ENCODE data around the gene GMFB.

The GMFB gene

DNA sequence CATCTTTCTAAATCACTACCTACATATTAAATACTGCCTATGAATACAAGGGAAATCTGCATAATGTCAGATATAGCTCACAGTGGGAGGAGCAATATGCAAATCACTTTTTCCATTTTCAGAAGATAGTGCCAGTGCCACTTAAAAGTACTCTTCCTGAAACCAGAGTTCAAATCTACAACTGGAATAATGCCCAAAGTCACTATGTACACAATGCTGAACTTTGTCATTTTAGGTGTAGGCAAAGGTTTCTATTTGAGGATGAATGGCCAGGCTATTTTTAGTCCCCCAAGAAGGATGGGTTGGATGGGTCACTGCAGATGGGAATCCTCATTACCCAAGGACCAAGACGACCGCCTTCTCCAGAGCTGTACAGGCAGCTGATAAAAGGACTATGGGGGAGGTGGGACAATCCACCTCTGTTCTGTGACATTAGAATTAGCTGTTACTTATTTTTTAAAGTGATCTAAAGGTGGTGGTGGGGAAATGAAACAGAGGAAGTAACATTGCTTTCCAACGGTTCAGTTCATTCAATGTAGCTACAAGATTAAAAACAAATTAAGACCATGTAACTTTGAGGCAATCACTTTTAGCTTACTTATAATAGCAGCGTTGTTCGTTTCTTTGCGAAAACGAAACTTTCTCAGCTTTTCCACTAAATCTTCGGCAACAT, 5.6 kb downstream of the GMFB start:
- TF ChIP-seq, protein P1, sequence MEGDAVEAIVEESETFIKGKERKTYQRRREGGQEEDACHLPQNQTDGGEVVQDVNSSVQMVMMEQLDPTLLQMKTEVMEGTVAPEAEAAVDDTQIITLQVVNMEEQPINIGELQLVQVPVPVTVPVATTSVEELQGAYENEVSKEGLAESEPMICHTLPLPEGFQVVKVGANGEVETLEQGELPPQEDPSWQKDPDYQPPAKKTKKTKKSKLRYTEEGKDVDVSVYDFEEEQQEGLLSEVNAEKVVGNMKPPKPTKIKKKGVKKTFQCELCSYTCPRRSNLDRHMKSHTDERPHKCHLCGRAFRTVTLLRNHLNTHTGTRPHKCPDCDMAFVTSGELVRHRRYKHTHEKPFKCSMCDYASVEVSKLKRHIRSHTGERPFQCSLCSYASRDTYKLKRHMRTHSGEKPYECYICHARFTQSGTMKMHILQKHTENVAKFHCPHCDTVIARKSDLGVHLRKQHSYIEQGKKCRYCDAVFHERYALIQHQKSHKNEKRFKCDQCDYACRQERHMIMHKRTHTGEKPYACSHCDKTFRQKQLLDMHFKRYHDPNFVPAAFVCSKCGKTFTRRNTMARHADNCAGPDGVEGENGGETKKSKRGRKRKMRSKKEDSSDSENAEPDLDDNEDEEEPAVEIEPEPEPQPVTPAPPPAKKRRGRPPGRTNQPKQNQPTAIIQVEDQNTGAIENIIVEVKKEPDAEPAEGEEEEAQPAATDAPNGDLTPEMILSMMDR (IDR thresholded peaks at IDR 0.05; ENCODE audit: insufficient read depth, low read length, missing control alignments) = no peak
- ChIA-PET POLR2A (no interaction called here), CTCF (interaction anchor here (1.3 to 1.8 kb wide), 3 partner anchors 9 to 323 kb away, joined by 3 to 5 read pairs (median 4); no protein-coding TSS in a partner anchor)
- no peak for DNase-seq (ENCODE audit: low read depth, low spot score)
- H3K4me3 ChIP-seq (ENCODE audit: low read depth, low read length) = no peak overlapping the region

DNA sequence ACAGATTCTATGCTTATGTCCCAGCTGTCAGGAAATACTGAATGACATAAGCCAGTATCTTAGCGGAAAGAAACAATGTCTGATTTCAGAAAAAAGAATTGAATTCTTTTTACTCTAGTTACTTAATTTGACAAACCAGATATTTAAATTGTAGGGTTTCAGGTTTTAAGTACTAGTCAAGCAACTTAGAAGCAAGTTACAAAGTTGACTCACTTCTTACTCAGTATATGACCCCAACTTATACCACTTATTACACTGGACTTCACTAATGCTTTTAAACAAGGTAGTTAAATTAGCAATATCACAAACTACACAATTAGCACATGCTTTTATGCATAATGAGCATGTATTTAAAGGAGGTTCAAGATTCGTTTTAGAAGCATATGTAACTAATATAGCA, 7.1 kb downstream of the GMFB start:
- POLR2A ChIA-PET = no interaction called here
- no peak for DNase-seq (ENCODE audit: low read depth, low spot score)
- TF ChIP-seq, protein P1 (IDR thresholded peaks at IDR 0.05; ENCODE audit: insufficient read depth, low read length, missing control alignments) = no peak
- H3K4me3 ChIP-seq (ENCODE audit: low read depth, low read length) = no peak overlapping the region
- CTCF ChIA-PET = interaction anchor here (0.6 to 0.9 kb wide), 2 partner anchors 28 to 39 kb away, joined by 3 to 4 read pairs; partner anchors contain the start of gene CGRRF1

DNA sequence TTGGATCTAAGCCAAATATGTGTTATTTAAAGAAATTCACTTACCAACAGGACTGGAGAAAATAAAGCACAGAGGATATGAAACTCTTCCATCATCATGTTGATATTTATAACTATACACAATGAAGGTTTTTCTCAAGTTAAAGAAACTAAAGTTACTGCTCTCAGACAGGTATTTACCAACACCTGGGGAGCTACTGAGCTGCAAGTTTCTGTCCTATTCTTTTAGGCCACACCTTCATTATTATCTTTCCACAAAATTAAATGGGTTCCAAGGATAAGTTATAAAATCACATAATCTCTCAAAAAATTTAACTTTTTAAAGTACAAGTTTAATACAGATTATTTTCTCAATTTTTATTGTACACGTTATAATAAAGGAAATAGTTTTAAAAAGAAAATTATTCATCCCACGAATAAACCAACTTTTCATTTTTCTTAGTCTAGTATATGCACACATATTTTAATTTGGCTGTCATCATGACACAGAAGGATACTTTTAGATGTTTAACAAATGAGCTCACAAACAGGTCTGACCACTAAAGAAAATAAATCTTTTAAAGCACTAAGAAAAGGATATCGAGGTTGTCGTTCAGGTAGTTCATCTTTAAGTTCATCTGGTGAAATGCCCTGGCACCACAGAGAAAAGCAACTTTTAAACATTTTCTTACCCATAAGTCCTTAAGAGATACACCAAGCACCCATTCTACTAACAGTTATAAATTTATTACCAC, 7.8 kb downstream of the GMFB start:
- ChIA-PET POLR2A (no interaction called here), CTCF (interaction anchor here (0.6 to 0.9 kb wide), 2 partner anchors 29 to 39 kb away, joined by 3 to 4 read pairs; partner anchors contain the start of gene CGRRF1)
- DNase-seq (ENCODE audit: low read depth, low spot score) = no peak

DNA sequence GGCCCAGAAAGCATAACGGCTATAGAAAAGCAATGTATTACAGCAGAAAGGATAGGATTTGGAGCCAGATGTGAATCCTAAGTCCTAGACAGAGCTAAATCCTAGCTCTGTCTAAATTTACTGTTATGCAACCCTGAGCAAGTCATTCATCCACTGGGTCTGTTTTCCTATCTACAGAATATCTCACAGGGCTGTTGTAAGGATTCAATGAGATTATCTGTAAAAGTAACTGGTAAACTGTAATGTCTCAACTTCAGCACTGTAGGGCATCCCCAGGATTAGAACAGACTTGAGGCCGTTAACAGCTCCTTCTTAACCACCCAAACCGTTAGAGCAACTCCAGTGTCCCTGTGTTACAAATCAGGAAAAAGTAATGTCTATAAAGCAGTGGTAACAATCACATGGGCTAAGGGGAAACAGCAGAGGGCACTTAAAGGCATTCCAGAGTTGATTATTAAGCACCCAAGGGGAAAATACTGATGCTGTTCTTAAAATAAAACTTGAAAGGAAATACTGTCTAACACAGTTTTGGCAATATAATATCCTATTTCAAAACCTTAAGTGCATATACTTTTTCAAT, 10.1 kb downstream of the GMFB start:
- H3K4me3 ChIP-seq (ENCODE audit: low read depth, low read length) = no peak overlapping the region
- DNase-seq (ENCODE audit: low read depth, low spot score) = no peak
- ChIA-PET POLR2A (no interaction called here), CTCF (interaction anchor here (1.7 kb wide), 1 partner anchor 10 kb away, joined by 8 read pairs; the partner anchor contains the start of gene GMFB)
- TF ChIP-seq, protein P1 (IDR thresholded peaks at IDR 0.05; ENCODE audit: insufficient read depth, low read length, missing control alignments) = no peak

More for the DNA sequence above, 7.8 kb downstream of the GMFB start:
- TF ChIP-seq, protein P1 (IDR thresholded peaks at IDR 0.05; ENCODE audit: insufficient read depth, low read length, missing control alignments) = no peak
- H3K4me3 ChIP-seq (ENCODE audit: low read depth, low read length) = no peak overlapping the region

DNA sequence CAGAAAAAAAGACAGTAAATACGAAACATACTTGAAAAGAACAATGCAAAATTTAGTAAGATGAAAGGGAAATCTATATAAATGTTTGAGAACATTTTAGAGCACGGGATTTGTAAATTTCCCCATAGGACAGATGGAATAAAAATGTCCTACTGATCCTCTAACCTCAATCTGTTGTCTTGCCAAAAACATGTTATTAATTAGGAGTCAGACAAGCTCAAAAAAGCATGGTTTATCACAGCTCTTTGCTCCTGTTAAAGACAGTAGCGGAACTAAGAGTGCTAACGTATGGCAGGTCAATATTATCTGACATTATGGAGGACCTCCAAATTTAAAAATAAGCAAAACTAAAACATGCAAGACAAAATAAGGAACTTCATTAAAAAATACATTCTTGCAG, 12.9 kb downstream of the GMFB start:
- no peak for DNase-seq (ENCODE audit: low read depth, low spot score)
- ChIA-PET POLR2A (interaction anchor here (1.2 kb wide), 1 partner anchor 13 kb away, joined by 4 read pairs; no protein-coding TSS in a partner anchor), CTCF (no interaction called here)
- TF ChIP-seq, protein P1 (IDR thresholded peaks at IDR 0.05; ENCODE audit: insufficient read depth, low read length, missing control alignments) = no peak
- H3K4me3 ChIP-seq (ENCODE audit: low read depth, low read length) = no peak overlapping the region
